SJCRH30 (cell line): ENCODE measurements around the gene PROB1. TPM values are rescaled to one million over a fixed set of nuclear protein-coding genes. Genes with fewer than 3 reads are reported as not detected.
"Not testable (repeated sequence)": the region's sequence is repeated elsewhere in the genome, so short reads cannot be mapped to it uniquely, and the experiment has no call there.

Experiments used
- DNase-seq, 2 experiments: peaks; one replicate each; pipeline ENCODE4 v3.0.0-alpha.2; 2015 to 2020
- H3K27ac ChIP-seq: fragments of 250-450 bp; sonication (Bioruptor Pico); 2 replicates; pipeline ENCODE4 v1.5.1; 2020; ENCODE audit warnings: mild to moderate bottlenecking, moderate library complexity
- H3K27me3 ChIP-seq: fragments of 250-450 bp; sonication (Bioruptor Pico); 2 replicates; pipeline ENCODE4 v1.5.1; 2020; ENCODE audit warnings: mild to moderate bottlenecking, moderate library complexity
- H3K36me3 ChIP-seq: fragments of 250-450 bp; sonication (Bioruptor Pico); 2 replicates; pipeline ENCODE4 v1.5.1; 2020; ENCODE audit warnings: mild to moderate bottlenecking, moderate library complexity
- H3K4me1 ChIP-seq: fragments of 250-450 bp; sonication (Bioruptor Pico); 2 replicates; pipeline ENCODE4 v1.5.1; 2020; ENCODE audit warnings: mild to moderate bottlenecking, moderate library complexity
- H3K4me3 ChIP-seq: fragments of 250-450 bp; sonication (Bioruptor Pico); 2 replicates; pipeline ENCODE4 v1.5.1; 2020; ENCODE audit warnings: mild to moderate bottlenecking, moderate library complexity
- H3K9me3 ChIP-seq: fragments of 250-450 bp; sonication (Bioruptor Pico); replicated peaks from 2 replicates; pipeline ENCODE4 v1.5.1; 2020; ENCODE audit warnings: mild to moderate bottlenecking, moderate library complexity
- total RNA-seq: library from RNA; depleted of rRNA; stranded (reverse); fragments of >200 nt; shearing (Covaris generic); gene quantifications from 2 replicates; pipeline ENCODE4 v1.2.3, GENCODE V29; 2014

The PROB1 gene
- total RNA-seq, 1 experiment from 2014 or later = 0.59 TPM

DNA sequence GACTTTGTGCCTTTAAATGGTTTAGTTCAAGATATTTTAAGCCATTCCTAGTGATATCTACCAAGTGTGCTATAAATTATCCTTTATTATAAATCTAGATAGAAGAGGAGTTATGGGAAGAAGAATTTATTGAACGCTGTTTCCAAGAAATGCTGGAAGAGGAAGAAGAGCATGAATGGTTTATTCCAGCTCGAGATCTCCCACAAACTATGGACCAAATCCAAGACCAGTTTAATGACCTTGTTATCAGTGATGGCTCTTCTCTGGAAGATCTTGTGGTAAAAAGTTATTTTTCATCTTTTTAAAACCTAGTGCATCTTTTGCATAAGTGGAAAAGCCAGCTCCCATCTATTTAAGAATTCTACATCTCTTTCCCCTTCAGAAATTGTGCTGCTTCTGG lies 30.4 kb downstream of the PROB1 start:
- H3K4me3 ChIP-seq = no peak overlapping the region
- H3K36me3 ChIP-seq = peaks cover 32% of the 10 kb centered on the region
- no peak overlapping the region for H3K27ac ChIP-seq
- no peaks in the 10 kb centered on the region for H3K9me3 ChIP-seq
- no peaks in the 10 kb centered on the region for H3K27me3 ChIP-seq
- DNase-seq = no peak
- peaks cover 9% of the 10 kb centered on the region for H3K4me1 ChIP-seq

DNA sequence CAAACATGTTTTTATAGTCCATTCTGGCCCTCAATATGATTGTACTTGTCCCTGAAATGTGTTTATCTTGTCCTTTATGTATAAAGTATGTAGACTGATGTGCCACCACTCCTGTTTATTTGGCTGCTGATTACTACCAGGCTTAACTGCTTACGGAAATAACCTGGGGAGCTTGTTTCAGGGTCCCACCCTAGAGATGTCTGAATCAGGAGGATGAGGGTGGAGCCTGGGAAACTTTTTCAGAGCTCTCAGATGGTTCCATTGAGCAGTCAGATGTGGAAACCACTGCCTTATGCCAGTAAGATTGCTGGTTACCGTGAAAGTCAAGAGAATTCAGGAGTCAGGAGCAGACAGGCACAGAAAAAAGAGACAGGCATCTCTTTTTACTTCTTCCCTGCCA lies 31.0 kb downstream of the PROB1 start:
- DNase-seq = no peak
- peaks cover 4% of the 10 kb centered on the region for H3K4me1 ChIP-seq
- H3K4me3 ChIP-seq = no peak overlapping the region
- no peaks in the 10 kb centered on the region for H3K9me3 ChIP-seq
- H3K36me3 ChIP-seq = peaks cover 32% of the 10 kb centered on the region
- no peak overlapping the region for H3K27ac ChIP-seq
- no peaks in the 10 kb centered on the region for H3K27me3 ChIP-seq

DNA sequence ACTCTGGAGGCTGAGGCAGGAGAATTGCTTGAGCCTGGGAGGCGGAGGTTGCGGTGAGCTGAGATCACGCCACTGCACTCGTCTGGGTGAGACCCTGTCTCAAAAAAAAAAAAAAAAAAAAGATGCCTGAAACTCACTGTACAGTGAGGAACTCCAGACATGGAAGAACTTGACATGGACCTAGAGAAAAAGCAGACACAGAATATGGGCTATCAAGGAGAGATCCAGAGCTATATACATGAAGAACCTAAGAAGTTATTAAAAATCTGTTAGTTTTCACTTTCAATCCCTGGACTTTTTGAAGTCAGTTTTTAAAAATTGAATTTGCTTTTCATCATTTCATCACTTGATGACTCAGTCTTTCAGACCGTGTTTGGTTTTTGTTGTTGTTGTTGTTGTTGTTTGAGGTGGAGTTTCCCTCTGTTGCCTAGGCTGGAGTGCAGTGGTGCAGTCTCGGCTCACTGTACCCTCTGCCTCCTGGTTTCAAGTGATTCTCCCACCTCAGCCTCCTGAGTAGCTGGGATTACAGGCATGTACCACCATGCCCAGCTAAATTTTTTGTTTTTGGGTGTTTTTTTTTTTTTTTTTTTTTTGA lies 33.0 kb downstream of the PROB1 start:
- Histone ChIP-seq H3K4me1 (no peaks in the 10 kb centered on the region), H3K4me3 (no peak overlapping the region), H3K36me3 (peaks cover 29% of the 10 kb centered on the region), H3K27ac (no peak overlapping the region), H3K27me3 (no peaks in the 10 kb centered on the region), H3K9me3 (no peaks in the 10 kb centered on the region)
- no peak for DNase-seq

DNA sequence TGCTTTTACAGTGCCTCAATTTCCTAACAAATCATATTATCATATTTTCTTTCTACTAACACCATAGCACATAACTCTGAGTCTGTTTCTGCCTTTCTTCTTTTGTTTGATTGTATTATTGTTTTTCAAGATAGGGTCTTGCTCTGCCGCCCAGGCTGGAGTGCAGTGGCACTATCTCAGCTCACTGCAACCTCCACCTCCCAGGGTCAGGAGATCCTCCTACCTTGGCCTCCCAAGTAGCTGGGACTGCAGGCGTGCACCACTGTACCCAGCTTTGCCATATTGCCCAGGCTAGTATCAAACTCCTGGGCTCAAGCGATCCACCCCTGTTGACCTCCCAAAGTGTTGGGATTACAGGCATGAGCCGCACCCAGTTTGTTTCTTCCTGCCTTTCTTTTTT lies 34.5 kb downstream of the PROB1 start:
- H3K27ac ChIP-seq = no peak overlapping the region
- DNase-seq = no peak
- no peaks in the 10 kb centered on the region for H3K27me3 ChIP-seq
- no peak overlapping the region for H3K4me3 ChIP-seq
- H3K4me1 ChIP-seq = no peaks in the 10 kb centered on the region
- H3K36me3 ChIP-seq = peaks cover 21% of the 10 kb centered on the region
- H3K9me3 ChIP-seq = no peaks in the 10 kb centered on the region

DNA sequence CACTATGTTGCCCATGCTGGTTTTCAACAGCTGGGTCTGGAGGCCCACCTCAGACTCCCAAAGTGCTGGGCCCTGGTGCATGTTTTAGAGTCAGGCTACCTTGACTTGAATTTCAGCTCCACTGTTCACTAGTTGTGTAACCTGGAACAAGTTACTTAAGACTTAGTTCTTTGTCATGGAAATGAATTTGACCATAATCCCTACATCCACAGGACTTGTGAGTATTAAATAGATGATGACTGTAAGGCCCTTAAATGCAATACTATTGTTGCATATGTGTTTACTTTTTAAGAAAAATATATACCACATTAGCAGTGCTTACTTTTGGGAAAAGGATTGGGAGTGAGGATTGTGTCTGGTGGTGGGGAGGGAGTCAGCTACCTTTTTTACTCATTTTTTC lies 36.8 kb downstream of the PROB1 start:
- no peak for DNase-seq
- H3K9me3 ChIP-seq = no peaks in the 10 kb centered on the region

DNA sequence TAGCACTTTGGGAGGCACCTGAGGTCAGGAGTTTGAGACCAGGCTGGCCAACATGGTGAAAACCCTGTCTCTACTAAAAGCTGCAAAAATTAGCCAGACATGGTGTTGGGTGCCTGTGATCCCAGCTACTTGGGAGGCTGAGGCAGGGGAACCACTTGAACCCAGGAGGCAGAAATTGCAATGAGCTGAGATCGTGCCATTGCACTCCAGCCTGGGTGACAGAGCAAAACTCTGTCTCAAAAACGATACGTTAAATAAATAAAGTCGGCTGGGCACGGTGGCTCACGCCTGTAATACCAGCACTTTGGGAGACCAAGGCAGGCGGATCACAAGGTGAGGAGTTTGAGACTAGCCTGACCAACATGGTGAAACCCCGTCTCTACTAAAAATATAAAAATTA lies 39.0 kb downstream of the PROB1 start:
- H3K4me3 ChIP-seq, H3K27ac ChIP-seq, H3K9me3 ChIP-seq, H3K4me1 ChIP-seq, H3K27me3 ChIP-seq, DNase-seq, H3K36me3 ChIP-seq: not testable (repeated sequence)

More for the DNA sequence above, 36.8 kb downstream of the PROB1 start:
- Histone ChIP-seq H3K4me1 (no peaks in the 10 kb centered on the region), H3K36me3 (peaks cover 5% of the 10 kb centered on the region; the same call in 1 of the 2 replicates), H3K4me3 (no peak overlapping the region), H3K27ac (no peak overlapping the region), H3K27me3 (no peaks in the 10 kb centered on the region)

DNA sequence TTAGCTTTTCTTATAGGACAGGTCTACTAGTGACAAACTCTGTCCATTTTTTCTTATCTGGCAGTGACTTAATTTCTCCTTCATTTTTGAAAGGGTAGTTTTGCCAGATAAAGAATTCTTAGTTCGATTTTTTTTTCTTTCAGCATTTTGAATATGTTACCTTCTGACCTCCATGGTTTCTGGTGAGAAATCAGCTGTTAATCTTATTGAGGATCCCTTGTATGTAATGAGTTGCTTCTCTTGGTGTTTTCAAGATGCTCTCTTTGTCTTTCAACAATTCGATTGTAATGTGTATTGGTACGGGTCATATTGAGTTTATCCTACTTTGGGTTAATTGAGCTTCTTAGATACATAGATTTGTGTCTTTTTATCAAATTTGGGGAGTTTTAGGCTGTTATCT lies 40.7 kb downstream of the PROB1 start:
- no peak for DNase-seq
- Histone ChIP-seq H3K4me3 (no peak overlapping the region), H3K4me1 (no peaks in the 10 kb centered on the region), H3K9me3 (no peaks in the 10 kb centered on the region), H3K27me3 (no peaks in the 10 kb centered on the region), H3K36me3 (peaks cover 13% of the 10 kb centered on the region; the same call in 1 of the 2 replicates), H3K27ac (no peak overlapping the region)

DNA sequence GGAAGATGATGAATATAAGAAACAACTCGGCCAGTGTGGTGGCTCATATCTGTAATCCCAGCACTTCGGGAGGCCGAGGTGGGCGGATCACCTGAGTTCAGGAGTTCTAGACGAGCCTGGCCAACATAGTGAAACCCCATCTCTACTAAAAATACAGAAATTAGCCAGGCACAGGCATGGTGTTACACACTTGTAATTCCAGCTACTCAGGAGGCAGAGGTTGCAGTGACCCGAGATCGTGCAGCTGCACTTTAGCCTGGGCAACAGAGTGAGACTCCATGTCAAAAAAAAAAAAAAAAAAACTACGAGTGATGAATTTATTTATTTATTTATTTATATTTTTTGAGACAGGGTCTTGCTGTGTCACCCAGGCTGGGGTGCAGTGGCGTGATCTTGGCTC lies 47.0 kb downstream of the PROB1 start:
- H3K4me3 ChIP-seq, H3K9me3 ChIP-seq, H3K27me3 ChIP-seq, H3K27ac ChIP-seq, DNase-seq, H3K4me1 ChIP-seq: not testable (repeated sequence)
- H3K36me3 ChIP-seq = peaks cover 23% of the 10 kb centered on the region

DNA sequence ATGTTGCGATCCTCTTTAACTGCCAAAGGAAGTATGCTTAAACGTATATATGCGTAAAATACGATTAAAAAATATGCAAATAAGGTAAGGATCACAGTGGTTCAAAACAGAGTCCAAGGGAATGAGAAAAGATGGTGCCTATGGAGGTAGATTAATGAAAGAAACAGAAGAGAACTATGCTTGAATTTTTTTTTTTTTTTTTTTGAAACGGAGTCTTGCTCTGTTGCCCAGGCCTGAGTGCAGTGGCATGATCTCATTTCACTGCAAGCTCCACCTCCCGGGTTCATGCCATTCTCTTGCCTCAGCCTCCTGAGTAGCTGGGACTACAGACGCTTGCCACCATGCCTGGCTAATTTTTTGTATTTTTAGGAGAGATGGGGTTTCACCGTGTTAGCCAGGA lies 49.5 kb downstream of the PROB1 start:
- not testable (repeated sequence) for H3K9me3 ChIP-seq, H3K27me3 ChIP-seq, DNase-seq, H3K4me3 ChIP-seq, H3K4me1 ChIP-seq, H3K27ac ChIP-seq
- H3K36me3 ChIP-seq = peaks cover 20% of the 10 kb centered on the region

DNA sequence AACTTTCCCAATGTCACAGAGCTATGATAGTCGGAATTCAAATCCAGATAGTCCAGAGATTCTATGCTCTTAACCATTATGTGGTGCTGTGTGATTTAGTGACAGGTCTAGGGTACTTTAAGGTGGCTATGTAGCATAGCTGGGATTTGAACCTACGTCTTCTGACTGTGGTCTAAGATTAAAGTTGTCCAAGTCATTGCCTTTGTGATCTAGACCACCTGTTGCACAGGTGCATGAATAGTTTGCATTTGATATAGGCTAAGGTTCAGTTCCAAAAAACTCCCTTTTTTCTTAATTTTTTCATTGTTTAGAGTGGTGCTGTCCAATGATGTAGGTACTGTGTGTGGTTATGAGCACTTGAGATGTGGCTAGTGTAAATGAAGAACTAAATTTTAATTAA lies 50.7 kb downstream of the PROB1 start:
- Histone ChIP-seq H3K4me3 (no peak overlapping the region), H3K27ac (no peak overlapping the region), H3K27me3 (no peaks in the 10 kb centered on the region), H3K9me3 (no peaks in the 10 kb centered on the region), H3K4me1 (no peaks in the 10 kb centered on the region), H3K36me3 (peaks cover 14% of the 10 kb centered on the region)
- DNase-seq = no peak

DNA sequence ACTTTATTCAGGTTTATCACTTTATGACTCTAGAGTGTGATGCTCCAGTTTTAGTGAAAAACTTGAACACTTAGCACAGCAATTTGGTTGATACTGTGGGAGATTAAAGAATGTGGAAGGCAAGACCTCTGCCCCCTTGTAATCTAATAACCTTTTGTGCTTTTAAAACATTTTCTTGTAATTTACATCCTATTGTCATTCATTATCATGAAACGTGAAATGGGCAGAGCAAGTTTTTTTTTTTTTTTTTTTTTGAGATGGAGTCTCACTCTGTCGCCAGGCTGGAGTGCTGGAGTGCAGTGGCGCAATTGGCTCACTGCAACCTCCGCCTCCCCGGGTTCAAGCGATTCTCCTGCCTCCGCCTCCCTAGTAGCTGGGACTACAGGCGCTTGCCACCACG lies 51.4 kb downstream of the PROB1 start:
- Histone ChIP-seq H3K36me3 (peaks cover 14% of the 10 kb centered on the region), H3K4me3 (peak overlapping the region; percentile 92), H3K4me1 (no peaks in the 10 kb centered on the region), H3K27ac (no peak overlapping the region), H3K9me3 (no peaks in the 10 kb centered on the region), H3K27me3 (no peaks in the 10 kb centered on the region)
- no peak for DNase-seq

DNA sequence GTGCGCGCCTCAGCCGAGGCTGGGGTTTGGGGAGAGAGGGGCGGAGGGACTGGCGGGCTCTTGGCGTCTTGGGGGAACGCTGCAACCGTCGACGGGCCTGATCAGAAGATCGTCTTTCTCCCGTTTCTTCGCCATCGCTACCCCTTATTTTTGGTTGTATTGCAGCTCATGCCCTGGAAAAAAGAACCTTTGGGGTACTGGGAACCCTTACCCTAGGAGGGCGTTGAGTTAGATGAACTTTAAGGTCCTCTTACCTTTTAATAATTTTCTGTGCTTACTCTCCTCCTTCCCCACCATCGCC lies 52.5 kb downstream of the PROB1 start:
- peak overlapping the region; percentile 95 for H3K27ac ChIP-seq
- no peaks in the 10 kb centered on the region for H3K9me3 ChIP-seq
- no peaks in the 10 kb centered on the region for H3K27me3 ChIP-seq
- peaks cover 8% of the 10 kb centered on the region for H3K36me3 ChIP-seq
- peak overlapping the region; percentile 92 for H3K4me3 ChIP-seq
- DNase-seq = no peak
- no peaks in the 10 kb centered on the region for H3K4me1 ChIP-seq

DNA sequence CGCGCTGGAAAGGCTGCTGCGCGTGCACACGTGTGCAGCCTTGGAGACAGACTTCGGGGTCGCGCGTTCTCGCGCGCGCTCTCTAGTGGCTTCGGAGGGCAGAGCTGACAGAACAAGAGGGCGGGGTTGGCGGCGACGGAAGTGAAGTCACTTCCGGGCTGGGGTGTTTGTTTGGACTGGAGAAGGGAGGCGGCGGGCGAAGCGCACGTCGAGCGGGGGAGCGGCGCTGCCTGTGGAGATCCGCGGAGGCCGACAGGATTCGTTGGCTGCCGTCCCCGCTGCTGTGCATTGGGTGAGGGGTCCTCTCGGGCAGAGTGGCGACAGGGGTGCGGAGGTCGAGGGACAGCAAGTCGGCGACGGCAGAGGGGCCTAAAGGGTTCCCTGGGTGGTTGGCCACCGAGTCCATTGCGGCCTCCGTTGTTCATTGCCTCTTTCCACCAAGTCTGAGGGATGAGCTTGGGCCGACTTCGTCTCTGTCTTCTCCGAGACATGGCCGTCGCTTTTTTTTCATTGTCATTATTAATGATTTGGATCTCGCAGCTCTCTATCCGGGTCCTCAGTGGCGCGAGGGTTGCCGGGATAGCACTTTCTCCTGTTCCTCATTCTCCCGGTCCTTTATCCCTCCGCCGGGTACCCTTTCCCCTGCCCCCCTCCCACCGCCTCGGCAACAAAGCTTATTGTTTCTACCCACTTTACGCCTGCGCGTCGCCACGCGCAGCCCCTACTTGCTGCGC lies 53.0 kb downstream of the PROB1 start, which contains the start of gene PAIP2:
PAIP2 (plus strand) TSS at position 166 of the 734 bp plus-strand sequence. CDS start 21,931 bp downstream, outside the sequence.
- H3K9me3 ChIP-seq = no peaks in the 10 kb centered on the region
- no peaks in the 10 kb centered on the region for H3K4me1 ChIP-seq
- H3K27me3 ChIP-seq = no peaks in the 10 kb centered on the region
- DNase-seq = peak; percentile 98 to 99
- peaks cover 7% of the 10 kb centered on the region for H3K36me3 ChIP-seq
- H3K27ac ChIP-seq = peak within 1 kb of the TSS; percentile 95
- peak within 1 kb of the TSS; percentile 92 for H3K4me3 ChIP-seq

DNA sequence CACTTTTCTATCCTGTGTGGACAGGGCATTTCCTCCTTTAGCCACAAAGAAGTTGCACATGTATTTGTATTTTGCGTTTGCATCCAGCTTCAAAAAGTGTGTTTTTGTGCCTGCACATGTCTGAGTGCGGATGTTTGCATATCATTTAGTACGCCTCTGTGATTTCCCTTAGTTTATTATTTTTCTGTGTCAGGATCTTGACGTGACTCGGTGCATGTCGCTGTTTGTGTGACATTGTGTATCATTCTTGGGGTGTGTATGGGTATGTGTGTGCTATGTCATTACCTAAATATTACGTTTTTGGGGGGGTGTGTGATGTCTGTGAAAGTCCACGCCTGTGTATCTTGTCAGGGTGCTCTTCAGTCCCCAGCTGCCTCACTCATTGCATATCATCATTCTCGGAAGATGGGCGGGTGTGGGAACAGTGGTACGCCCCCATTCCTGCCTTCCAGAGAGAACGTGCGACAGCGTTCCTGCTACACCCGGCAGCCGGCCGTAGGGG lies 53.7 kb downstream of the PROB1 start:
- Histone ChIP-seq H3K27ac (no peak overlapping the region), H3K36me3 (peaks cover 7% of the 10 kb centered on the region), H3K4me1 (no peaks in the 10 kb centered on the region), H3K27me3 (no peaks in the 10 kb centered on the region), H3K9me3 (no peaks in the 10 kb centered on the region), H3K4me3 (peak overlapping the region; percentile 92)
- DNase-seq = no peak
